ENCODE measurements around the gene CHST4.
A peak's percentile ranks its signal among the peaks of the same experiment; 100 is the strongest.
"Not testable (repeated sequence)": the region's sequence is repeated elsewhere in the genome, so short reads cannot be mapped to it uniquely, and the experiment has no call there.

Gene CHST4

GRCh38 chr16:71526111-71526631 lies at the start of gene CHST4:
TSS of gene CHST4 (plus strand) at chr16:71526426. CDS start at chr16:71536678, 10,252 bp downstream.
- DNase-seq (ENCODE audit: low read depth), result no peak

- no peak for DNase-seq (ENCODE audit: low read depth)
Observed at GRCh38 chr16:71476457-71477124, 49.6 kb upstream of the CHST4 start.

- no peak for DNase-seq (ENCODE audit: low read depth)
Observed at GRCh38 chr16:71479420-71479819, 46.8 kb upstream of the CHST4 start.

GRCh38 chr16:71480956-71481355 lies 45.3 kb upstream of the CHST4 start:
- DNase-seq (ENCODE audit: low read depth), result no peak

- no peak for DNase-seq (ENCODE audit: low read depth)
Observed at GRCh38 chr16:71482569-71482968, 43.7 kb upstream of the CHST4 start.

GRCh38 chr16:71484006-71484893 lies 42.0 kb upstream of the CHST4 start:
- DNase-seq (ENCODE audit: low read depth), result peak; percentile 64

- DNase-seq (ENCODE audit: low read depth), result no peak
Observed at GRCh38 chr16:71489122-71489521, 37.1 kb upstream of the CHST4 start, which contains the start of gene ZNF19. TSS of gene ZNF19 (minus strand) at chr16:71489324. CDS start at chr16:71482114, 7,210 bp downstream.

GRCh38 chr16:71490361-71490760 lies 35.9 kb upstream of the CHST4 start:
- DNase-seq (ENCODE audit: low read depth), result no peak

GRCh38 chr16:71491054-71491453 lies 35.2 kb upstream of the CHST4 start:
- DNase-seq (ENCODE audit: low read depth), result no peak

- DNase-seq (ENCODE audit: low read depth), result no peak
Observed at GRCh38 chr16:71492786-71493185, 33.4 kb upstream of the CHST4 start.

- no peak for DNase-seq (ENCODE audit: low read depth)
Observed at GRCh38 chr16:71493213-71493612, 33.0 kb upstream of the CHST4 start.

- DNase-seq (ENCODE audit: low read depth), result no peak
Observed at GRCh38 chr16:71498031-71498430, 28.2 kb upstream of the CHST4 start.

GRCh38 chr16:71499775-71500364 lies 26.4 kb upstream of the CHST4 start:
- no peak for DNase-seq (ENCODE audit: low read depth)

GRCh38 chr16:71500964-71501363 lies 25.3 kb upstream of the CHST4 start:
- DNase-seq (ENCODE audit: low read depth), result no peak

- DNase-seq (ENCODE audit: low read depth), result no peak
Observed at GRCh38 chr16:71501547-71501946, 24.7 kb upstream of the CHST4 start.

GRCh38 chr16:71504051-71504450 lies 22.2 kb upstream of the CHST4 start:
- not testable (repeated sequence) for DNase-seq (ENCODE audit: low read depth)

GRCh38 chr16:71504901-71505300 lies 21.3 kb upstream of the CHST4 start:
- DNase-seq (ENCODE audit: low read depth), result no peak

GRCh38 chr16:71507061-71507460 lies 19.2 kb upstream of the CHST4 start:
- DNase-seq (ENCODE audit: low read depth), result no peak

GRCh38 chr16:71513302-71513701 lies 12.9 kb upstream of the CHST4 start:
- DNase-seq (ENCODE audit: low read depth), result no peak

GRCh38 chr16:71514476-71514875 lies 11.8 kb upstream of the CHST4 start:
- DNase-seq (ENCODE audit: low read depth), result no peak

GRCh38 chr16:71515026-71515425 lies 11.2 kb upstream of the CHST4 start:
- no peak for DNase-seq (ENCODE audit: low read depth)

- no peak for DNase-seq (ENCODE audit: low read depth)
Observed at GRCh38 chr16:71520550-71520949, 5.7 kb upstream of the CHST4 start.
